Measurements from ENCODE around the gene EPB42. TPM values are rescaled to one million over a fixed set of nuclear protein-coding genes. Genes with fewer than 3 reads are reported as not detected.
A peak's percentile ranks its signal among the peaks of the same experiment; 100 is the strongest.

Gene EPB42
- total and polyA plus RNA-seq, 12 donors = 0.03 to 0.26 (median 0.15) TPM; not detected in 5

GRCh38 chr15:43219929-43220928 is 589 bp downstream of the EPB42 start:
- DNase-seq (no peak), ATAC-seq (peak in 1 of 8 donors; percentile 31)
- Histone ChIP-seq H3K4me1 (no peaks in the 10 kb centered on the region), H3K36me3 (no peaks in the 10 kb centered on the region), H3K27ac (no peak overlapping the region), H3K27me3 (peaks cover 0 to 4% (median 0%) of the 10 kb centered on the region in 7 donors), H3K4me3 (no peak overlapping the region), H3K9me3 (no peaks in the 10 kb centered on the region)
- 85 to 87% methylated on average over 16 of the region's 16 CpGs for WGBS, 2 donors
- intact Hi-C loops (cut with DNase I) = no loop called here
- TF ChIP-seq CTCF (IDR thresholded peaks at IDR 0.05) = no peak

GRCh38 chr15:43218908-43219706 is 1.7 kb downstream of the EPB42 start:
- WGBS, 2 donors = 51 to 53% methylated on average over 13 of the region's 13 CpGs
- peaks cover 0 to 10% (median 0%) of the 10 kb centered on the region in 9 donors for H3K4me1 ChIP-seq
- no peak overlapping the region for H3K27ac ChIP-seq
- no peak for TF ChIP-seq CTCF (IDR thresholded peaks at IDR 0.05)
- H3K27me3 ChIP-seq = peaks cover 0 to 4% (median 0%) of the 10 kb centered on the region in 7 donors
- intact Hi-C loops (cut with DNase I) = no loop called here
- DNase-seq = no peak
- no peaks in the 10 kb centered on the region for H3K9me3 ChIP-seq
- H3K4me3 ChIP-seq = no peak overlapping the region
- H3K36me3 ChIP-seq = no peaks in the 10 kb centered on the region
- ATAC-seq = peak in 1 of 8 donors; percentile 28

GRCh38 chr15:43215961-43216360 is 4.9 kb downstream of the EPB42 start:
- Histone ChIP-seq H3K36me3 (no peaks in the 10 kb centered on the region), H3K27ac (no peak overlapping the region), H3K9me3 (no peaks in the 10 kb centered on the region), H3K4me3 (no peak overlapping the region), H3K4me1 (peaks cover 0 to 10% (median 0%) of the 10 kb centered on the region in 9 donors), H3K27me3 (peaks cover 0 to 4% (median 0%) of the 10 kb centered on the region in 7 donors)
- no peak for ATAC-seq
- intact Hi-C loops (cut with DNase I) = no loop called here
- no peak for TF ChIP-seq CTCF (IDR thresholded peaks at IDR 0.05)
- 85 to 89% methylated on average over 7 of the region's 7 CpGs for WGBS, 2 donors
- DNase-seq = no peak

- TF ChIP-seq CTCF (IDR thresholded peaks at IDR 0.05) = no peak
- DNase-seq (no peak), ATAC-seq (peak in 7 of 8 donors; percentile 31 to 76 (median 62))
- Histone ChIP-seq H3K27me3 (peaks cover 0 to 8% (median 4%) of the 10 kb centered on the region in 7 donors), H3K9me3 (no peaks in the 10 kb centered on the region), H3K4me3 (no peak overlapping the region), H3K4me1 (peaks cover 0 to 10% (median 0%) of the 10 kb centered on the region in 9 donors), H3K27ac (no peak overlapping the region), H3K36me3 (no peaks in the 10 kb centered on the region)
- intact Hi-C loops (cut with DNase I) = no loop called here
- WGBS, 2 donors = 78 to 80% methylated on average over 6 of the region's 6 CpGs
Measured at GRCh38 chr15:43214592-43215295, 6.1 kb downstream of the EPB42 start.
